Transverse colon (tissue), 4 donors: ENCODE results near the gene TIMM10B. TPM values are rescaled to one million over a fixed set of nuclear protein-coding genes. Genes with fewer than 3 reads are reported as not detected.

Experiments
- DNase-seq: peaks from one replicate; pipeline ENCODE4 v3.0.0-alpha.2; 2019
- H3K27ac ChIP-seq, 4 donors: fragments of 200-600 bp; sonication (generic); 2 replicates each; pipeline ENCODE4 v1.5.1; 2016 to 2018; ENCODE audit warnings: inconsistent platforms in 4 of 4
- H3K27me3 ChIP-seq: fragments of 200-600 bp; sonication (generic); 2 replicates; pipeline ENCODE4 v1.5.1; 2017; ENCODE audit warnings: inconsistent platforms
- H3K36me3 ChIP-seq, 4 donors: fragments of 200-600 bp; sonication (generic); 2 replicates each; pipeline ENCODE4 v1.5.1; 2017 to 2019; ENCODE audit warnings: inconsistent platforms in 4 of 4
- H3K4me1 ChIP-seq, 4 donors: fragments of 200-600 bp; sonication (generic); 2 replicates each; pipeline ENCODE4 v1.5.1; 2017 to 2020; ENCODE audit warnings: inconsistent platforms in 4 of 4
- H3K4me3 ChIP-seq, 4 donors: fragments of 200-600 bp; sonication (generic); 1 replicate in 1 of 4; 2 replicates in 3 of 4; pipeline versions ENCODE4 v1.5.1 to v1.6.1; 2017 to 2019; ENCODE audit warnings: inconsistent platforms in 4 of 4
- H3K9me3 ChIP-seq, 2 donors: fragments of 200-600 bp; sonication (generic); 2 replicates each; pipeline ENCODE4 v1.5.1; 2017 to 2019; ENCODE audit warnings: inconsistent platforms in 2 of 2
- EP300 ChIP-seq: sonication (generic); formaldehyde crosslinking; IDR thresholded peaks from one replicate; pipeline ENCODE4 v1.6.1; 2017; ENCODE audit warnings: antibody characterized with exemption, low read depth
- POLR2A ChIP-seq: fragments of 450-650 bp; IDR thresholded peaks from one replicate; pipeline ENCODE4 v1.6.1; 2016; ENCODE audit warnings: antibody characterized with exemption, mild to moderate bottlenecking, moderate library complexity
- POLR2AphosphoS5 ChIP-seq, 3 donors: sonication (generic); formaldehyde crosslinking; IDR thresholded peaks; one replicate each; pipeline ENCODE4 v1.6.1; 2016; ENCODE audit warnings: antibody characterized with exemption in 3 of 3
- WGBS, 2 donors: methylation state at CpG; one replicate each; pipeline ENCODE4 v1.1.5; 2018; ENCODE audit warnings: low coverage in 1 of 2; 5-methylcytosine and 5-hydroxymethylcytosine counted together
- in situ Hi-C, 4 donors: fragments of 200-750 bp; cut with MboI; loops; one replicate each; pipeline versions ENCODE4 v1.15.0 to v1.15.1; 2017; ENCODE audit warnings: low sequenced_read_pairs in 3 of 4, low pct_ligation_motif_present in 1 of 4, low pct_unique_long_range_greater_than_20kb in 1 of 4
- intact Hi-C: fragments of 100-400 bp; cut with DNase I; formaldehyde crosslinking; loops from one replicate; pipeline ENCODE4 v1.15.1; 2023; ENCODE audit warnings: low total_unique reads
- total RNA-seq, 4 donors: library from RNA; depleted of rRNA; stranded (reverse); fragments of >200 nt; gene quantifications; one replicate each; pipeline ENCODE4 v1.1.0, GENCODE V29; 2016
- TF ChIP-seq, protein P1 (sequence below), 5 experiments: fragments of 200-600 bp in 3 of 5; fragments of 450-650 bp in 2 of 5; sonication (generic) in 3 of 5; IDR thresholded peaks; 1 replicate in 2 of 5; 2 replicates in 3 of 5; pipeline ENCODE4 v1.5.1; 2016 to 2017; ENCODE audit warnings: antibody characterized with exemption in 5 of 5, inconsistent platforms in 3 of 5, mild to moderate bottlenecking in 2 of 5, moderate library complexity in 1 of 5

The TIMM10B gene
- total RNA-seq, 4 donors from 2014 or later: 19.1 to 40.2 (median 30.3) TPM

DNA sequence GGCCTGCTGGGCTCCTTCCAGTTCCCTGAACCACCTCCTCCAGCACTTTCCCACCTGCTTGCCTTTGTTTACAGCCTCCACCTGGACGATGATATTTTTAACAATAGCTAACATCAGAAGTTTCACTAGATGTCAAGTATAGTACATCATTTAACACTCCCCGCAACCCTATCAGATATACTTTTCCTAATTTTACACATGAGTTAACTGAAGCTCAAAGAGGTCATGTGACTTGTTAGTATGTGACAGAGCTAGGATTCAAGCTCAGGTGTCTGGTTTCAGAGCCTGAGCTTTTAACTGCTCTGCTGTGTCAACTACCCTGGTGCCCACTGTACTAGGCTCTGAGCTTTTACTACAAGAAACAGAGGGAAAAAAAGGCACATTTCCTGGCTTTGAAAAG lies 26.2 kb upstream of the TIMM10B start:
- Histone ChIP-seq H3K36me3 (peaks cover 0 to 38% (median 11%) of the 10 kb centered on the region in 4 donors), H3K9me3 (no peaks in the 10 kb centered on the region), H3K4me3 (no peak overlapping the region), H3K27ac (no peak overlapping the region), H3K4me1 (no peaks in the 10 kb centered on the region), H3K27me3 (no peaks in the 10 kb centered on the region)
- in situ Hi-C loops: no loop called here
- WGBS, 2 donors: 20 to 65% methylated on average over 1 to 2 of the region's 2 CpGs
- intact Hi-C loops: no loop called here
- DNase-seq: no peak
- TF ChIP-seq POLR2A (no peak), EP300 (no peak), POLR2AphosphoS5 (IDR thresholded peaks at IDR 0.05) (no peak)
- TF ChIP-seq, protein P1, sequence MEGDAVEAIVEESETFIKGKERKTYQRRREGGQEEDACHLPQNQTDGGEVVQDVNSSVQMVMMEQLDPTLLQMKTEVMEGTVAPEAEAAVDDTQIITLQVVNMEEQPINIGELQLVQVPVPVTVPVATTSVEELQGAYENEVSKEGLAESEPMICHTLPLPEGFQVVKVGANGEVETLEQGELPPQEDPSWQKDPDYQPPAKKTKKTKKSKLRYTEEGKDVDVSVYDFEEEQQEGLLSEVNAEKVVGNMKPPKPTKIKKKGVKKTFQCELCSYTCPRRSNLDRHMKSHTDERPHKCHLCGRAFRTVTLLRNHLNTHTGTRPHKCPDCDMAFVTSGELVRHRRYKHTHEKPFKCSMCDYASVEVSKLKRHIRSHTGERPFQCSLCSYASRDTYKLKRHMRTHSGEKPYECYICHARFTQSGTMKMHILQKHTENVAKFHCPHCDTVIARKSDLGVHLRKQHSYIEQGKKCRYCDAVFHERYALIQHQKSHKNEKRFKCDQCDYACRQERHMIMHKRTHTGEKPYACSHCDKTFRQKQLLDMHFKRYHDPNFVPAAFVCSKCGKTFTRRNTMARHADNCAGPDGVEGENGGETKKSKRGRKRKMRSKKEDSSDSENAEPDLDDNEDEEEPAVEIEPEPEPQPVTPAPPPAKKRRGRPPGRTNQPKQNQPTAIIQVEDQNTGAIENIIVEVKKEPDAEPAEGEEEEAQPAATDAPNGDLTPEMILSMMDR (IDR thresholded peaks at IDR 0.05): no peak

DNA sequence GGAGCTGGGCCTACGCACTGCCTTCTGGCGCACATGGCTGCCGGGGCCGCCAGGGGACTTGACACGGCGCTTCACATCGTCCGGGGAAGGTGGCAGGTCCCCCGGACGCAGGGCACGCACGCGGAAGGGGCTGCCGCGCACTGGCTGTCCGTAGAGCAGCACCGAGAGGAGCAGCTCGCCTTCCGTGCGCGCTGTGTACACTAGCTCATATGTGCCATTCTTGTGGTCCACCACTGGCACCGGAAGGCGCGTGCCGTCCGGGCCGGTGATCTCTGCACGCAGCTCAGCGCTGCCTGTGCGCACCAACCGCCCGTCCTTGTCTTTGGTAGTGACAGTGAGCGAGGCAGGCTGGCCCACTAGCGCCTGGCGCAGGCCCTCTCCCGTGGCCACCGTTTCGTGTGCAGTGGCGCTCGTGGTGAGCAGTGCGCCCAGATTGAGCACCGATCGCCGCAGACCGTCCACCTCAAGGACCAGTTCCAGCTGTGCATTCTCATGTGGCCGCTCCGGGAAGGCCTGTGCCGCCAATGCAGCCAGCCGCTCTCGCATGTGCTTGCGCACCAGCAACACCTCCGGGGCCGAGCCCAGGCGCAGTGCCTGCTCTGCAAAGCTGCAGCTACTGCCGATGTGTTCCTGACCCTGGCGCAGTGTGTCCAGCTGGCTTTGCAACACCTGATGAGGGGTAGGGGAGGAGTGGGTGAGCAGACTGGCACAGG lies 24.8 kb upstream of the TIMM10B start:
- 96% methylated on average over 53 of the region's 56 CpGs; no CpG with 5 or more reads in 1 of the 2 donors for WGBS, 2 donors
- DNase-seq: no peak
- in situ Hi-C loops: no loop called here

DNA sequence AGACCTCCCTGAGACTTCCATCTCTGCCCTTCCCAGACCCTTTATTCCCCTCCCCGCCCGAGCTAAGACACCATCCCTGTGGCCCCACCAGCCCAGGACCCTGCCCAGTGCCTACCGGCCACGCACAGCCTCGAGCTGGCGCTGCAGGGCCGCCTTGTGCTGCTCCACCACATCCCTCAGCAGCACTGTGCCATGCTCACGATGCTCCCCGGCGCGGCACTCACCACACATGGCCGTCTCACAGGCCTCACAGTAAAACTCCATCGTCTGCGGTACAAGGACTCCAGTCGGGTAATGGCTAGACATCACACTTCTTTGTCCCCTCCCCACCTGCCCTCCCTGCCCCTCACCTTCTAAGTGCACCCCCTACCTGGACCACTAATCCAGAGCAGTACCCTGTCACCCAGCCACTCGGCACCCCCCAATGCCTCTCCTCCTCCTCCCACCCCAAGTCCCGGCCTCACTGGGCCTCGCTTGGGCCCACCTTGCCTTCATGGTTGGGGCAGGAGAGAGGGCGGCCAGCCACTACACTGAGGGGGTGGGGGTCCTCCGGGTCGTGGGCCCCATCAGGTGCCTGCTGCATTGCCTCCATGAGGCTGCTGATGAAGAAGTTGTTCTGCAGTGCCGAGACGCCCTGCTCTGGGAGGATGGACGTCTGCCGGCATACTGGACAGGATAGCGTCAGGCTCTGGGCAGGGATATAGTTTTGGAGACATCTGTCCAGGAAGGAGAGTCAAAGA lies 23.6 kb upstream of the TIMM10B start:
- in situ Hi-C loops: no loop called here
- H3K36me3 ChIP-seq: peaks cover 0 to 21% (median 7%) of the 10 kb centered on the region in 4 donors

More for the DNA sequence above, 24.8 kb upstream of the TIMM10B start:
- no peak overlapping the region for H3K4me3 ChIP-seq
- H3K4me1 ChIP-seq: no peaks in the 10 kb centered on the region
- H3K36me3 ChIP-seq: peaks cover 0 to 25% (median 7%) of the 10 kb centered on the region in 4 donors
- H3K9me3 ChIP-seq: no peaks in the 10 kb centered on the region
- TF ChIP-seq POLR2A: no peak
- TF ChIP-seq EP300: no peak
- TF ChIP-seq, protein P1 (IDR thresholded peaks at IDR 0.05): no peak
- TF ChIP-seq POLR2AphosphoS5 (IDR thresholded peaks at IDR 0.05): no peak
- intact Hi-C loops: no loop called here
- no peaks in the 10 kb centered on the region for H3K27me3 ChIP-seq
- no peak overlapping the region for H3K27ac ChIP-seq

More for the DNA sequence above, 23.6 kb upstream of the TIMM10B start:
- Histone ChIP-seq H3K4me3 (no peak overlapping the region), H3K4me1 (no peaks in the 10 kb centered on the region), H3K9me3 (no peaks in the 10 kb centered on the region), H3K27ac (no peak overlapping the region), H3K27me3 (no peaks in the 10 kb centered on the region)
- intact Hi-C loops: no loop called here
- WGBS, 2 donors: 94% methylated on average over 26 of the region's 26 CpGs; no CpG with 5 or more reads in 1 of the 2 donors
- TF ChIP-seq EP300: no peak
- no peak for TF ChIP-seq POLR2AphosphoS5 (IDR thresholded peaks at IDR 0.05)
- no peak for TF ChIP-seq POLR2A
- TF ChIP-seq, protein P1 (IDR thresholded peaks at IDR 0.05): no peak
- DNase-seq: no peak
